ENCODE results near the gene CARD19. TPM values are rescaled to one million over a fixed set of nuclear protein-coding genes. Genes with fewer than 3 reads are reported as not detected.

CARD19 gene
- polyA plus RNA-seq, 1 experiment = 25.2 TPM

DNA sequence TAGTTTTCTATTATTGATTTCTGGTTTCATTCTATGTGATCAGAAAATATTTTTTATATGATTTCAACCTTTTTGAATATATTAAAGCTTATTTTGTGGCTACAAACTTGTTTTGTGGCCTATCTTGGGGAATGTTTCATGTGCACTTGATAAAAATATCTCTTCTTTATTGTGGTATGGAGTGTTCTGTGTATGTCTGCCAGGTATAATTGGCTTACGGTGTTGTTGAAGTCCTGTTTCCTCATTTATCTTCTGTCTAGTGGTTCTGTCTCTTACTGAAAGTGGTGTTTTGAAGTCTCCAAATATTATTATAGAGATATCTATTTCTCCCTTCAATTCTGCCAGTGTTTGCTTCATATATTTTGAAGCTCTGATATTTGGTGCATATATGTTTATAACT is 9.6 kb downstream of the CARD19 start:
- Histone ChIP-seq H3K4me3 (ENCODE audit: low read depth, low read length) (no peak overlapping the region), H3K9me3 (ENCODE audit: control insufficient read depth, insufficient read depth, low read length) (peaks cover 4% of the 10 kb centered on the region; the same call in 1 of the 2 replicates), H3K27ac (ENCODE audit: low read depth, low read length) (no peak overlapping the region), H3K27me3 (ENCODE audit: control insufficient read depth, insufficient read depth, low read length) (no peaks in the 10 kb centered on the region)
- CTCF ChIA-PET = interaction anchor here (0.7 to 2.4 kb wide), 4 partner anchors 102 to 461 kb away, joined by 3 to 12 read pairs (median 4); no protein-coding TSS in a partner anchor
- no peak for DNase-seq (ENCODE audit: low read depth, low spot score)
- POLR2A ChIA-PET = interaction anchor here (0.7 kb wide), 1 partner anchor 262 kb away, joined by 3 read pairs; no protein-coding TSS in a partner anchor
- no peak for TF ChIP-seq CTCF (IDR thresholded peaks at IDR 0.05; ENCODE audit: low read depth, low read length)

DNA sequence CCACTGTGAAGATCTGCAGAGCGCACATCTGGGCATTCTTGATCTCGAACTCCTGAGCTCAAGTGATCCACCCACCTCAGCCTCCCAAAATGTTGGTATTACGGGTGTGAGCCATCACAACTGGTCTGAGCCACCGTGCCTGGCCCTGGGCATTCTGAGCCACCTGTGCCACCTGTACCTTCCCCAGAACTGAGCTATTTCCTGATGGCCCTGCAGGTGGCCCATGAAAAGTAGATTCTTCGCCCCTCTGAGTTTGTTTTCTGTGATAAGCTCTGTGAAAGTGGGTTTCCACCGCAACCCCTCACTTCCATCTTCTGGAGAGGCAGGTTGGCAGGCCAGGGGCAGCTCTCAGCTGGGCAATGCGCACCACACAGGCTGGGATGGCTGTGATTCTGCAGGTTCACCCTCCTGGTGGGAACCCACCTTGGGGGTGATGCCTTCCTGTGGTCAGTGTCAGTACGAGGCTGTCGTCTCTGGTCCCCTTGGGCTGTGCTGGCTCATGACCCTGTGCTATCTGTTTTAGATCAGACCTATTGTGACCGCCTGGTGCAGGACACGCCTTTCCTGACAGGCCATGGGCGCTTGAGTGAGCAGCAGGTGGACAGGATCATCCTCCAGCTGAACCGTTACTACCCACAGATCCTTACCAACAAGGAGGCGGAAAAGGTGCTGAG is 11.3 kb downstream of the CARD19 start:
- POLR2A ChIA-PET = no interaction called here
- H3K4me3 ChIP-seq (ENCODE audit: low read depth, low read length) = no peak overlapping the region
- CTCF ChIA-PET = interaction anchor here (0.8 to 3.5 kb wide), 10 partner anchors 9 to 357 kb away, joined by 3 to 53 read pairs (median 4); no protein-coding TSS in a partner anchor

GRCh38 chr9:93107825-93108161 is 11.8 kb downstream of the CARD19 start:
- CTCF ChIA-PET = interaction anchor here (0.8 to 3.5 kb wide), 4 partner anchors 11 to 195 kb away, joined by 3 to 53 read pairs (median 6); no protein-coding TSS in a partner anchor
- no peak for TF ChIP-seq CTCF (IDR thresholded peaks at IDR 0.05; ENCODE audit: low read depth, low read length)

More for the DNA sequence above, 11.3 kb downstream of the CARD19 start:
- Histone ChIP-seq H3K27me3 (ENCODE audit: control insufficient read depth, insufficient read depth, low read length) (no peaks in the 10 kb centered on the region), H3K27ac (ENCODE audit: low read depth, low read length) (no peak overlapping the region), H3K9me3 (ENCODE audit: control insufficient read depth, insufficient read depth, low read length) (no peaks in the 10 kb centered on the region)
- DNase-seq (ENCODE audit: low read depth, low spot score) = no peak
- TF ChIP-seq CTCF (IDR thresholded peaks at IDR 0.05; ENCODE audit: low read depth, low read length) = no peak

GRCh38 chr9:93108291-93109041 is 12.4 kb downstream of the CARD19 start:
- no peak for TF ChIP-seq CTCF (IDR thresholded peaks at IDR 0.05; ENCODE audit: low read depth, low read length)
- no peak overlapping the region for H3K4me3 ChIP-seq (ENCODE audit: low read depth, low read length)
- no peak overlapping the region for H3K27ac ChIP-seq (ENCODE audit: low read depth, low read length)

More at GRCh38 chr9:93107825-93108161, 11.8 kb downstream of the CARD19 start:
- H3K27me3 ChIP-seq (ENCODE audit: control insufficient read depth, insufficient read depth, low read length) = no peaks in the 10 kb centered on the region
- H3K27ac ChIP-seq (ENCODE audit: low read depth, low read length) = no peak overlapping the region
- H3K9me3 ChIP-seq (ENCODE audit: control insufficient read depth, insufficient read depth, low read length) = no peaks in the 10 kb centered on the region
- H3K4me3 ChIP-seq (ENCODE audit: low read depth, low read length) = no peak overlapping the region
- POLR2A ChIA-PET = no interaction called here
- no peak for DNase-seq (ENCODE audit: low read depth, low spot score)

More at GRCh38 chr9:93108291-93109041, 12.4 kb downstream of the CARD19 start:
- H3K27me3 ChIP-seq (ENCODE audit: control insufficient read depth, insufficient read depth, low read length) = no peaks in the 10 kb centered on the region
- POLR2A ChIA-PET = no interaction called here
- no peak for DNase-seq (ENCODE audit: low read depth, low spot score)
- CTCF ChIA-PET = interaction anchor here (0.6 to 3.5 kb wide), 36 partner anchors 10 to 929 kb away, joined by 3 to 53 read pairs (median 4); no protein-coding TSS in a partner anchor
- H3K9me3 ChIP-seq (ENCODE audit: control insufficient read depth, insufficient read depth, low read length) = no peaks in the 10 kb centered on the region
